BJ (cell line): ENCODE measurements around the gene IL37. TPM values are rescaled to one million over a fixed set of nuclear protein-coding genes. Genes with fewer than 3 reads are reported as not detected.

Source experiments
- CTCF ChIA-PET: fragments of 350-600 bp; formaldehyde crosslinking; extraction: SDS; loops from one replicate; lab custom pipeline; 2021; ENCODE audit warnings: antibody characterized with exemption, inconsistent platforms; lab: Yijun Ruan, JAX
- POLR2A ChIA-PET: fragments of 300-600 bp; sonication (Branson Sonifier 250); formaldehyde crosslinking; extraction: SDS; loops from one replicate; lab custom pipeline; 2021; ENCODE audit warnings: antibody characterized with exemption; lab: Charles Lee
- DNase-seq: peaks from one replicate; pipeline ENCODE4 v3.0.0-alpha.2; 2011; ENCODE audit warnings: low read depth
- H3K27me3 ChIP-seq: 2 replicates; pipeline ENCODE4 v1.6.0; 2011; ENCODE audit warnings: low read length; ENCODE audit not compliant: control insufficient read depth, insufficient read depth
- H3K36me3 ChIP-seq: 2 replicates; pipeline ENCODE4 v1.5.1; 2011; ENCODE audit warnings: low read length; ENCODE audit not compliant: control insufficient read depth, insufficient read depth
- H3K4me3 ChIP-seq: 2 replicates; pipeline ENCODE4 v1.5.1; 2011; ENCODE audit warnings: low read depth, mild to moderate bottlenecking, control low read depth, low read length
- CTCF ChIP-seq: IDR thresholded peaks from 2 replicates; pipeline ENCODE4 v1.5.1; 2011; ENCODE audit warnings: low read depth, mild to moderate bottlenecking, control low read depth, inconsistent platforms, low read length, moderate library complexity; ENCODE audit not compliant: insufficient read depth
- polyA plus RNA-seq: library from polyadenylated mRNA; depleted of rRNA; stranded (reverse); fragments of >200 nt; gene quantifications from 2 replicates; pipeline ENCODE4 v1.2.3, GENCODE V29; 2011

IL37 gene
- polyA plus RNA-seq, 1 experiment, result not detected

- Histone ChIP-seq H3K27me3 (no peaks in the 10 kb centered on the region), H3K36me3 (no peaks in the 10 kb centered on the region), H3K4me3 (no peak overlapping the region)
- ChIA-PET CTCF (interaction anchor here (1.0 to 1.7 kb wide), 3 partner anchors 8 to 128 kb away, joined by 3 to 5 read pairs (median 4); no protein-coding TSS in a partner anchor), POLR2A (no interaction called here)
- TF ChIP-seq CTCF, result no peak
- no peak for DNase-seq
Observed at GRCh38 chr2:112877423-112877822, 33.5 kb upstream of the IL37 start.

GRCh38 chr2:112879491-112880041 is 31.4 kb upstream of the IL37 start:
- DNase-seq, result no peak
- ChIA-PET POLR2A (no interaction called here), CTCF (interaction anchor here (0.6 to 1.2 kb wide), 2 partner anchors 28 to 62 kb away, joined by 3 read pairs; no protein-coding TSS in a partner anchor)
- Histone ChIP-seq H3K27me3 (no peaks in the 10 kb centered on the region), H3K36me3 (no peaks in the 10 kb centered on the region), H3K4me3 (no peak overlapping the region)
- no peak for TF ChIP-seq CTCF

- CTCF ChIA-PET, result interaction anchor here (1.2 kb wide), 1 partner anchor 61 kb away, joined by 3 read pairs; no protein-coding TSS in a partner anchor
- H3K4me3 ChIP-seq, result no peak overlapping the region
- H3K36me3 ChIP-seq, result no peaks in the 10 kb centered on the region
- no peak for DNase-seq
- no peak for TF ChIP-seq CTCF
- H3K27me3 ChIP-seq, result no peaks in the 10 kb centered on the region
- POLR2A ChIA-PET, result no interaction called here
Observed at GRCh38 chr2:112880091-112880531, 30.9 kb upstream of the IL37 start.

GRCh38 chr2:112880696-112881095 is 30.3 kb upstream of the IL37 start:
- no peak for TF ChIP-seq CTCF
- CTCF ChIA-PET, result no interaction called here
- POLR2A ChIA-PET, result no interaction called here
- no peak for DNase-seq
- Histone ChIP-seq H3K4me3 (no peak overlapping the region), H3K36me3 (no peaks in the 10 kb centered on the region), H3K27me3 (no peaks in the 10 kb centered on the region)

GRCh38 chr2:112881217-112881985 is 29.6 kb upstream of the IL37 start:
- CTCF ChIA-PET, result interaction anchor here (2.3 kb wide), 1 partner anchor 132 kb away, joined by 14 read pairs; no protein-coding TSS in a partner anchor
- H3K27me3 ChIP-seq, result no peaks in the 10 kb centered on the region
- peak; percentile 82 for DNase-seq
- no peaks in the 10 kb centered on the region for H3K36me3 ChIP-seq
- no peak overlapping the region for H3K4me3 ChIP-seq
- POLR2A ChIA-PET, result no interaction called here
- TF ChIP-seq CTCF, result no peak
